CD4-positive, CD25-positive, alpha-beta regulatory T cell (primary cell): ENCODE results near the gene GUK1. TPM values are rescaled to one million over a fixed set of nuclear protein-coding genes. Genes with fewer than 3 reads are reported as not detected.
A peak's percentile ranks its signal among the peaks of the same experiment; 100 is the strongest.

Experiments used
- ATAC-seq, 2 donors: fragments of 150-1000 bp; cut with Tn5 transposase; one replicate each; pipeline ENCODE4 v1.10.0; 2021; ENCODE audit warnings: low read depth in 2 of 2, moderate number of reproducible peaks in 2 of 2, moderate library complexity in 1 of 2
- DNase-seq, 3 donors: peaks; one replicate each; pipeline versions ENCODE4 v3.0.0 to v3.0.0-alpha.2; 2012 to 2022; ENCODE audit warnings: mixed read lengths in 1 of 3
- H3K27ac ChIP-seq: one replicate; pipeline ENCODE4 v1.7.0; 2013; ENCODE audit warnings: mild to moderate bottlenecking, low read length; ENCODE audit not compliant: insufficient read depth, poor library complexity, severe bottlenecking
- H3K27me3 ChIP-seq: one replicate; pipeline ENCODE4 v1.7.0; 2013; ENCODE audit warnings: low read length; ENCODE audit not compliant: control insufficient read depth, insufficient read depth
- H3K36me3 ChIP-seq: one replicate; pipeline ENCODE4 v1.7.0; 2013; ENCODE audit warnings: mild to moderate bottlenecking, low read length, moderate library complexity; ENCODE audit not compliant: control insufficient read depth, insufficient read depth
- H3K4me1 ChIP-seq: 2 replicates; pipeline ENCODE4 v1.7.0; 2013; ENCODE audit warnings: mild to moderate bottlenecking, low read length; ENCODE audit not compliant: insufficient read depth, control insufficient read depth, poor library complexity, severe bottlenecking
- H3K4me3 ChIP-seq: one replicate; pipeline ENCODE4 v1.7.0; 2013; ENCODE audit warnings: low read depth, mild to moderate bottlenecking, low read length, moderate library complexity
- H3K9me3 ChIP-seq, 2 experiments: 1 replicate in 1 of 2; 2 replicates in 1 of 2; pipeline ENCODE4 v1.7.0; 2013; ENCODE audit warnings: low read length in 2 of 2, mild to moderate bottlenecking in 1 of 2, moderate library complexity in 1 of 2; ENCODE audit not compliant: control insufficient read depth in 2 of 2
- H3K27ac Mint-ChIP-seq, 3 donors: one replicate each; pipeline ENCODE4 v1.8.0; 2020 to 2022; ENCODE audit warnings: mild to moderate bottlenecking in 3 of 3, mixed read lengths in 3 of 3, moderate library complexity in 2 of 3
- H3K27me3 Mint-ChIP-seq: one replicate; pipeline ENCODE4 v1.8.0; 2022; ENCODE audit warnings: mild to moderate bottlenecking, mixed read lengths
- H3K36me3 Mint-ChIP-seq: one replicate; pipeline ENCODE4 v1.8.0; 2020; ENCODE audit warnings: mixed read lengths
- H3K4me1 Mint-ChIP-seq, 4 donors: one replicate each; pipeline ENCODE4 v1.8.0; 2020 to 2022; ENCODE audit warnings: mixed read lengths in 4 of 4, mild to moderate bottlenecking in 1 of 4
- H3K4me3 Mint-ChIP-seq, 4 donors: one replicate each; pipeline ENCODE4 v1.8.0; 2020 to 2022; ENCODE audit warnings: mild to moderate bottlenecking in 4 of 4, mixed read lengths in 4 of 4, moderate library complexity in 3 of 4
- H3K9me3 Mint-ChIP-seq, 7 donors: one replicate each; pipeline ENCODE4 v1.8.0; 2020 to 2022; ENCODE audit warnings: mixed read lengths in 7 of 7, mild to moderate bottlenecking in 3 of 7, moderate library complexity in 2 of 7
- polyA plus RNA-seq, 4 donors: library from polyadenylated mRNA; unstranded; fragments of 300-500 nt; fragmentation: Illumina TruSeq; gene quantifications; one replicate each; pipeline ENCODE4 v1.2.3, GENCODE V29; 2021
- total RNA-seq: library from RNA; stranded (reverse); gene quantifications from one replicate; pipeline ENCODE4 v1.2.3, GENCODE V29; 2022

Gene GUK1
- total and polyA plus RNA-seq, 5 donors from 2014 or later, result 270 to 413 (median 350) TPM

- Mint-ChIP-seq H3K9me3 (no peaks in the 10 kb centered on the region), H3K27ac (no peak overlapping the region), H3K4me3 (peak overlapping the region in 1 of 4 donors; percentile 54), H3K4me1 (peaks cover 0 to 23% (median 9%) of the 10 kb centered on the region in 4 donors), H3K36me3 (no peaks in the 10 kb centered on the region), H3K27me3 (no peaks in the 10 kb centered on the region)
- H3K4me3 ChIP-seq, result no peak overlapping the region
- H3K27me3 ChIP-seq, result no peaks in the 10 kb centered on the region
- H3K36me3 ChIP-seq, result peaks cover 23% of the 10 kb centered on the region
- no peaks in the 10 kb centered on the region for H3K9me3 ChIP-seq
- no peak overlapping the region for H3K27ac ChIP-seq
- H3K4me1 ChIP-seq, result peaks cover 13% of the 10 kb centered on the region
- peak in 1 of 3 donors; percentile 0 for DNase-seq
- no peak for ATAC-seq
Measured at GRCh38 chr1:228148196-228148861, 8.2 kb downstream of the GUK1 start.

- ATAC-seq (no peak), DNase-seq (peak in 1 of 3 donors; percentile 0)
Measured at GRCh38 chr1:228148935-228149405, 8.9 kb downstream of the GUK1 start.

DNA sequence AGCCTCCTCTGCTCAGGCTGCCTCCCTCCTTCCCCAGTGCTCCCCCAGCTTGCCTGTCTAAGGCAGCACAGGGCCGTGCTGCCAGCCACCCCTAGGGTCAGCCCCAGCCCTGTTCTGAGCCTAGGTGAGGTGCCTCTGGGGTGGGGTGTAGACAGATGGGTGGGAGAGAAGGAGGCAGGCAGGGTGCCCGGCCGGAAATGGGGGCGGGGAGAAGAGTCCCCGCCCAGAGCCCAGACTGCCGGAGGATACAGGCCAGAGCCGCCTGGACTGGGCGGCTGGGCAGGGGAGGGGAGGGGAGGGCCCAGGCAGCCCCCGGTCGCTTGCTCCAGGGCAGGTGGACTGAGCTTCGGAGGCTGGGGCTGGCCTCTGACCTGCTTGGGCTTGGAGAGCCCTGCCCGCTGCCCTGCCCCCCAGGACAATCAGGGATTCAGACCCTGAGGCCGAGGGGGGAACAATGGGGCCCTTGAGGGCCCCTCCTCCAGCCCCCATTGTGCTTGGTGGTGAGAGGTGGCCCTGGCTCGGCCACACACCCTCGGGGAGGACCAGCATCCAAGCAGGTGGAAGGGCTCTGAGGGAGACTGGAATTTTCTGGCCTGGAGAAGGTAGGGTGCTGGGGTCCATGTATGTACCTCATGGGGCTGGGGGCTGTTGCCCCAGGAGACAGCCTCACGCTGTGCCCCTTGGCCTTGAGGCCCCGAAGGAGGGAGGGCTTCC lies 9.5 kb downstream of the GUK1 start, which contains the start of gene GJC2:
TSS of gene GJC2 (plus strand) at position 525 of the 714 bp plus-strand sequence. CDS start 7,829 bp downstream, outside the sequence.
- H3K27me3 ChIP-seq, result no peaks in the 10 kb centered on the region
- H3K27ac ChIP-seq, result no peak within 1 kb of the TSS
- H3K4me3 ChIP-seq, result no peak within 1 kb of the TSS
- Mint-ChIP-seq H3K4me1 (peaks cover 0 to 14% (median 1%) of the 10 kb centered on the region in 4 donors), H3K36me3 (no peaks in the 10 kb centered on the region), H3K27ac (no peak within 1 kb of the TSS), H3K4me3 (peak within 1 kb of the TSS in 1 of 4 donors; percentile 27), H3K9me3 (no peaks in the 10 kb centered on the region), H3K27me3 (no peaks in the 10 kb centered on the region)
- ATAC-seq, result no peak
- H3K36me3 ChIP-seq, result peaks cover 23% of the 10 kb centered on the region
- DNase-seq, result no peak
- H3K4me1 ChIP-seq, result peaks cover 3% of the 10 kb centered on the region
- H3K9me3 ChIP-seq, result no peaks in the 10 kb centered on the region

More at GRCh38 chr1:228148935-228149405, 8.9 kb downstream of the GUK1 start:
- Histone ChIP-seq H3K36me3 (peaks cover 23% of the 10 kb centered on the region), H3K27me3 (no peaks in the 10 kb centered on the region), H3K4me1 (peaks cover 9% of the 10 kb centered on the region), H3K27ac (no peak overlapping the region), H3K4me3 (no peak overlapping the region), H3K9me3 (no peaks in the 10 kb centered on the region)
- no peaks in the 10 kb centered on the region for H3K36me3 Mint-ChIP-seq
- no peaks in the 10 kb centered on the region for H3K27me3 Mint-ChIP-seq
- no peak overlapping the region for H3K27ac Mint-ChIP-seq
- H3K4me3 Mint-ChIP-seq, result peak overlapping the region in 1 of 4 donors; percentile 27
- no peaks in the 10 kb centered on the region for H3K9me3 Mint-ChIP-seq
- peaks cover 0 to 16% (median 2%) of the 10 kb centered on the region in 4 donors for H3K4me1 Mint-ChIP-seq

- Histone ChIP-seq H3K4me1 (no peaks in the 10 kb centered on the region), H3K4me3 (no peak overlapping the region), H3K36me3 (peaks cover 23% of the 10 kb centered on the region), H3K9me3 (no peaks in the 10 kb centered on the region), H3K27ac (no peak overlapping the region), H3K27me3 (no peaks in the 10 kb centered on the region)
- H3K36me3 Mint-ChIP-seq, result no peaks in the 10 kb centered on the region
- peaks cover 0 to 15% (median 1%) of the 10 kb centered on the region in 4 donors for H3K4me1 Mint-ChIP-seq
- H3K4me3 Mint-ChIP-seq, result no peak overlapping the region
- no peak for ATAC-seq
- DNase-seq, result no peak
- H3K27ac Mint-ChIP-seq, result no peak overlapping the region
- H3K9me3 Mint-ChIP-seq, result no peaks in the 10 kb centered on the region
- H3K27me3 Mint-ChIP-seq, result no peaks in the 10 kb centered on the region
Measured at GRCh38 chr1:228150120-228150460, 10.0 kb downstream of the GUK1 start.

GRCh38 chr1:228150461-228151179 lies 10.5 kb downstream of the GUK1 start:
- Mint-ChIP-seq H3K27me3 (no peaks in the 10 kb centered on the region), H3K4me3 (no peak overlapping the region), H3K9me3 (no peaks in the 10 kb centered on the region), H3K4me1 (peaks cover 0 to 15% (median 1%) of the 10 kb centered on the region in 4 donors), H3K27ac (no peak overlapping the region), H3K36me3 (no peaks in the 10 kb centered on the region)
- Histone ChIP-seq H3K4me3 (no peak overlapping the region), H3K27ac (no peak overlapping the region), H3K4me1 (no peaks in the 10 kb centered on the region), H3K9me3 (no peaks in the 10 kb centered on the region), H3K36me3 (peaks cover 19% of the 10 kb centered on the region), H3K27me3 (no peaks in the 10 kb centered on the region)
- ATAC-seq (no peak), DNase-seq (no peak)

DNA sequence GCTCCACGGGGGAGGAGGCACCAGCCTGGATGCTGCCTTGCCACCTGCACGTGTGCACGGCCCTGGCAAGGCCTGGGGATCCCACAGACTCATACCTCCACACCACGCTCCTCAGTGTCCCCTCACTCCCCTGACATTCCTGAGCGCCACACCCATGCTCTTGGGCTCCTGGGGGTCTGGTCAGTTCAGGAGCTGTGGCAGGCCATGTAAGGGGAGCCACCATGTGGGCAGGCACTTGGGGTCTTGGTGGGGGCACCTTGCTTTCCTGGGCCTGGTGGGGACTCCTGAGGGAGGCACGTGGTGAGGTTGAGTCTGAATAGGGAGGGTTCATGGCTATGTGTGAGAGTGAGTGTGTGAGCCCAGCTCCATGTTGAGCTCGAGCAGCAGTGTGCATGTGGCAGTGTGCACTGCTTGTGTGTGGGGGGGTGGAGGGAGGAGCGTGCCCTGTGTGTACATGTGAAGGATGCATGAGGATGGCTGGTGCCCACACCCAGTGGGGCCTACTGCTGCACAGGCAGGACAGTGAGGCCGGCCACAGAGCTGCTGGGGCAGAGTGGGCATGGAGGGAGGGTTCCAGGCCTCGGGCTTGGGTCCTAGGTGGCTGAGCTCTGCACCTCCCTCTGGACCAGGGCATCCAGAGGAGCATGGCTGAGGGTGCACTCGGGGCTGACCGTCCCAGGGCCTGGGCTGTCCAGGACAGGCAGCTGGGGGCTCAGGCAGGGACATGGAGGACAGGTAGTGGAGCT lies 11.3 kb downstream of the GUK1 start:
- Histone ChIP-seq H3K4me1 (peaks cover 2% of the 10 kb centered on the region), H3K27ac (no peak overlapping the region), H3K4me3 (no peak overlapping the region), H3K36me3 (peaks cover 14% of the 10 kb centered on the region), H3K9me3 (no peaks in the 10 kb centered on the region), H3K27me3 (no peaks in the 10 kb centered on the region)
- Mint-ChIP-seq H3K4me3 (peak overlapping the region in 2 of 4 donors; percentile 30 to 41), H3K4me1 (peaks cover 0 to 12% (median 1%) of the 10 kb centered on the region in 4 donors), H3K27me3 (no peaks in the 10 kb centered on the region), H3K27ac (peak overlapping the region in 2 of 3 donors; percentile 67 to 84), H3K36me3 (no peaks in the 10 kb centered on the region), H3K9me3 (no peaks in the 10 kb centered on the region)
- DNase-seq (no peak), ATAC-seq (no peak)
